GM13976 (cell line): Measurements from ENCODE around the gene ALLC.

ENCODE experiments used
- DNase-seq: peaks from one replicate; pipeline ENCODE4 v3.0.0; 2012; ENCODE audit warnings: low spot score
- in situ Hi-C: fragments of 300-500 bp; cut with MboI; formaldehyde crosslinking; loops from one replicate; pipeline ENCODE4 v1.12.0; 2022; ENCODE audit warnings: low sequenced_read_pairs, mixed read lengths, inconsistent platforms; ENCODE audit not compliant: unreplicated experiment
- TF ChIP-seq, protein P1 (sequence below): IDR thresholded peaks from 2 replicates; pipeline ENCODE4 v1.5.1; 2012; ENCODE audit warnings: borderline replicate concordance, mild to moderate bottlenecking; ENCODE audit not compliant: insufficient read depth; ENCODE audit errors: extremely low read depth, missing control alignments, control extremely low read depth

ALLC gene

DNA sequence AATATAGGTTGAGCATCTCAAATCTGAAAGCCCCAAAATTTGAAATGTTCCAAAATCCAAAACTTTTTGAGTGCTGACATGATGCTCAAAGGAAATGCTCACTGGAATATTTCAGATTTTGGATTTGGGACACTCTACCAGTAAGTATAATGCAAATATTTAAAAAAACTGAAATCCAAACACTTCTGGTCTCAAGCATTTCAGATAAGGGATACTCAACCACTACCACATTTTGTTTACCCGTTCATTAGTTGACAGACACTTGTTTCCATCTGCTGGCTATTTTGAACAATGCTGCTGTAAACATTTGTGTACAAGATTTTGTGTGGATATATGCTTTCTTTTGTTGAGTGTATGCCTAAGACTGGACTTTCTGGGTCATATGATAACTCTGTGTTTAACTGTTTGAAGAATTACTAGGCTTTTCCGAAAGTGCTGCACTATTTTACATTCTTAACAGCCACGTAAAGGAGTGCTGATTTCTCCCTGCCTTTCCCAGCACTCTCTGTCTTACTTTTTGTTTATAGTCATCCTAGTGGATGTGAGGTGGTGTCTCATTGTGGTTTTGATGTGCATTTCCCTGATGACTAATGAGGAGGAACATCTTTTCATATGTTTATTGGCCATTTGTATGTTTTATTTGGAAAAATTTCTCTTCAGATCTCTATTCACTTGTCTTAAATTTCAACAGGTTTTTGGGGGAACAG is 25.9 kb downstream of the ALLC start:
- TF ChIP-seq, protein P1, sequence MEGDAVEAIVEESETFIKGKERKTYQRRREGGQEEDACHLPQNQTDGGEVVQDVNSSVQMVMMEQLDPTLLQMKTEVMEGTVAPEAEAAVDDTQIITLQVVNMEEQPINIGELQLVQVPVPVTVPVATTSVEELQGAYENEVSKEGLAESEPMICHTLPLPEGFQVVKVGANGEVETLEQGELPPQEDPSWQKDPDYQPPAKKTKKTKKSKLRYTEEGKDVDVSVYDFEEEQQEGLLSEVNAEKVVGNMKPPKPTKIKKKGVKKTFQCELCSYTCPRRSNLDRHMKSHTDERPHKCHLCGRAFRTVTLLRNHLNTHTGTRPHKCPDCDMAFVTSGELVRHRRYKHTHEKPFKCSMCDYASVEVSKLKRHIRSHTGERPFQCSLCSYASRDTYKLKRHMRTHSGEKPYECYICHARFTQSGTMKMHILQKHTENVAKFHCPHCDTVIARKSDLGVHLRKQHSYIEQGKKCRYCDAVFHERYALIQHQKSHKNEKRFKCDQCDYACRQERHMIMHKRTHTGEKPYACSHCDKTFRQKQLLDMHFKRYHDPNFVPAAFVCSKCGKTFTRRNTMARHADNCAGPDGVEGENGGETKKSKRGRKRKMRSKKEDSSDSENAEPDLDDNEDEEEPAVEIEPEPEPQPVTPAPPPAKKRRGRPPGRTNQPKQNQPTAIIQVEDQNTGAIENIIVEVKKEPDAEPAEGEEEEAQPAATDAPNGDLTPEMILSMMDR = no peak
- in situ Hi-C loops = no loop called here
- DNase-seq = no peak

DNA sequence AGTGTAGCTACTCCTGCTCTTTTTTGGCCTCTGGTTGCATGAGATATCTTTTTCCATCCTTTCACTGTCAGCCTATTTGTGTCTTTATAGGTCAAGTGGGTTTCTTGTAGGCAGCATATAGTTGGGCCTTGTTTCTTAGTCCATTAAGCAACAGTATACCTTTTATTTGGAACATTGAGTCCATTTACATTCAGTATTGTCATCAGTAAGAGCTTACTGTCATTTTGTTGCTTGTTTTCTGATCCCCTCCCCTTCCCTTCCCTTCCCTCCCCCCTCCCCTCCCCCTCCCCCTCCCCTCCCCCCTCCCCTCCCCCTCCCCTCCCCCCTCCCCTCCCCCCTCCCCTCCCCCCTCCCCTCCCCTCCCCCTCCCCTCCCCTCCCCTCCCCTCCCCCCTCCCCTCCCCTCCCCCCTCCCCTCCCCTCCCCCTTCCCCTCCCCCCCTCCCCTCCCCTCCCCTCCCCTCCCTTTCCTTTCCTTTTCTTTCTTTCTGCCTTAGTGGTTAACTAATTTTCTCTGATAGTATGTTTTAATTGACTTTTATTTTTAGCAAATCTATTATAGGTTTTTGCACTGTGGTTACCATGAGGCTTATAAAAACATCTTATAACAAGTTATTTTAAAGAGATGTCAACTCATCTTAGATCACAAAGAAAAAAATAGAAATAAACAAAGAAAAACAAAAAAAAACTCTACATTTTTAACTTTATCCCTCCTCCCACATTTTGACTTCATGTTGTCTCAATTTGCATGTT is 32.2 kb downstream of the ALLC start:
- in situ Hi-C loops = no loop called here
- no peak for DNase-seq
- TF ChIP-seq, protein P1 = no peak

GRCh38 chr2:3692375-3692774 is 34.4 kb downstream of the ALLC start:
- TF ChIP-seq, protein P1 = no peak
- no peak for DNase-seq
- in situ Hi-C loops = no loop called here

DNA sequence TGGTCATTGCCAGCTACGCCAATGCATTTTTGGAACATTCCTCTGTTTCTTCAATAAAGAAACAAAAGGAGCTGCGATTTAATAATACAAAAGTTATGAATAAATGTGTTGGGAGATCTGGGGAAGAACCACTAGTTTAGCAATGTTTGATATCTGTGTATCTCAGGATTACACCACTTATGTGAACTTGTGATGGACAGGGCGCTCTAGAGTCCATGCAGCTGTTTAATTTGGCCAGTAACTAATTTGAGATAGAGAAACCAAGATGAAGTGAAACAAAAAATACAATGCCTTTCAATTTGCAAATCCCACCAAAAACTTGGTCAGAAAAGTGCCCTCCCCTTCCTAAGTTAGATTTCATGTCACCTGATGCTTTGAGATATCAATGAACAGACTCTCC is 38.5 kb downstream of the ALLC start:
- DNase-seq = no peak
- TF ChIP-seq, protein P1 = no peak
- in situ Hi-C loops = no loop called here

- no peak for DNase-seq
- in situ Hi-C loops = no loop called here
- TF ChIP-seq, protein P1 = no peak
These were observed 43.1 kb downstream of the ALLC start for GRCh38 chr2:3701071-3701470.

DNA sequence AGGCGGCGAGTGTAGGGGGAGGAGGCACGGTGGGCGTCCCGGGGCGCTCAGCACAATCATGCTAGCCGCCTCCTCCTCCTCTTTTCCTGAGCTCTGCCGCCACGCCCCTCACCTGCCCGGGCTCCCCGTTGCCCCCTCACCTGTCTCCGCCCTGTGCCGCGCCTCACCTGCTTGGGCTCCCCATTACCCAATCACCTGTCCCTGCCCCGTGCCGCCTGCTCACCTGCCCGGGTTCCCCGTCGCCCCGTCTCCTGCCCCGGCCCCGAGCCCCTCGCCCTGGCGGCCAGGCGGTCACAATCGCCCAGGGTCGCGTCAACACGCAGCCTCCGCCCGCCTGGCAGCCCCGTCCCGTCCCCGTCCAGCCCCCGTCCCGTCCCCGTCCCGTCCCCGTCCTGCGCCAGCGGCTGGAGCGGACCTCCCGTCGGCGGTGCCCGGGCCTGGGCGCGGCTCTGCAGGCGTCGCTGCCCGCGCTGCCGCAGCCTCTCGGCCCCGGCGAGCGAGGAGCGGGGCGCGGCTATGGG is 45.3 kb downstream of the ALLC start, which contains the start of gene DCDC2C:
Gene DCDC2C, plus strand, starts transcription at position 340 of the 521 bp plus-strand sequence. Its CDS starts 177 bp downstream, at position 517.
- in situ Hi-C loops = no loop called here
- TF ChIP-seq, protein P1 = no peak
- DNase-seq = no peak
